Liver (tissue), 9 donors: ENCODE results near the gene EPC1. TPM values are rescaled to one million over a fixed set of nuclear protein-coding genes. Genes with fewer than 3 reads are reported as not detected.

ENCODE experiments used
- DNase-seq: peaks from one replicate; pipeline ENCODE4 v3.0.0-alpha.2; 2017; ENCODE audit warnings: low spot score
- H3K27ac ChIP-seq, 2 donors: one replicate each; pipeline ENCODE4 v1.7.0; 2013; ENCODE audit warnings: inconsistent platforms in 2 of 2, low read length in 2 of 2, control low read depth in 1 of 2, low read depth in 1 of 2, mild to moderate bottlenecking in 1 of 2
- H3K27me3 ChIP-seq, 4 donors: one replicate each; pipeline versions ENCODE4 v1.6.1 to v1.7.0; 2013; ENCODE audit warnings: low read length in 3 of 4, inconsistent platforms in 1 of 4, mild to moderate bottlenecking in 1 of 4, moderate library complexity in 1 of 4; ENCODE audit not compliant: control insufficient read depth in 4 of 4, insufficient read depth in 4 of 4
- H3K36me3 ChIP-seq, 4 donors: one replicate each; pipeline versions ENCODE4 v1.6.1 to v1.7.0; 2013; ENCODE audit warnings: low read length in 3 of 4, mild to moderate bottlenecking in 3 of 4, low read depth in 1 of 4, moderate library complexity in 1 of 4; ENCODE audit not compliant: control insufficient read depth in 4 of 4, insufficient read depth in 3 of 4
- H3K4me1 ChIP-seq, 4 donors: one replicate each; pipeline versions ENCODE4 v1.6.1 to v1.7.0; 2013; ENCODE audit warnings: low read length in 3 of 4, mild to moderate bottlenecking in 3 of 4, moderate library complexity in 1 of 4; ENCODE audit not compliant: control insufficient read depth in 4 of 4, insufficient read depth in 4 of 4
- H3K4me3 ChIP-seq, 3 donors: one replicate each; pipeline versions ENCODE4 v1.6.1 to v1.7.0; 2013; ENCODE audit warnings: low read length in 3 of 3, control low read depth in 1 of 3, low read depth in 1 of 3, mild to moderate bottlenecking in 1 of 3
- H3K9ac ChIP-seq, 2 donors: one replicate each; pipeline ENCODE4 v1.7.0; 2013; ENCODE audit warnings: low read length in 2 of 2, mild to moderate bottlenecking in 2 of 2, moderate library complexity in 2 of 2, control low read depth in 1 of 2, low read depth in 1 of 2
- H3K9me3 ChIP-seq, 4 donors: one replicate each; pipeline versions ENCODE4 v1.6.1 to v1.7.0; 2013; ENCODE audit warnings: low read length in 3 of 4; ENCODE audit not compliant: control insufficient read depth in 4 of 4
- EGR1 ChIP-seq, 2 donors: IDR thresholded peaks; 2 replicates each; pipeline ENCODE4 v1.6.1; 2016 to 2018; ENCODE audit warnings: antibody characterized with exemption in 2 of 2, low read depth in 2 of 2
- FOXA2 ChIP-seq: IDR thresholded peaks from 2 replicates; pipeline ENCODE4 v1.6.1; 2016; ENCODE audit warnings: antibody characterized with exemption
- GABPA ChIP-seq, 2 donors: IDR thresholded peaks in 1 of 2; conservative IDR thresholded peaks in 1 of 2; 2 replicates each; pipeline ENCODE4 v1.6.1; 2016; ENCODE audit warnings: antibody characterized with exemption in 2 of 2, mild to moderate bottlenecking in 1 of 2, moderate library complexity in 1 of 2
- HNF4A ChIP-seq, 2 donors: conservative IDR thresholded peaks; 2 replicates each; pipeline ENCODE4 v1.6.1; 2016; ENCODE audit warnings: antibody characterized with exemption in 2 of 2, mild to moderate bottlenecking in 2 of 2
- HNF4G ChIP-seq: IDR thresholded peaks from 2 replicates; pipeline ENCODE4 v1.6.1; 2016; ENCODE audit warnings: antibody characterized with exemption
- JUND ChIP-seq, 2 donors: IDR thresholded peaks; 2 replicates each; pipeline ENCODE4 v1.6.1; 2016; ENCODE audit warnings: antibody characterized with exemption in 2 of 2
- NR2F2 ChIP-seq: IDR thresholded peaks from 2 replicates; pipeline ENCODE4 v1.6.1; 2016; ENCODE audit warnings: antibody characterized with exemption
- RAD21 ChIP-seq, 2 donors: IDR thresholded peaks; 2 replicates each; pipeline ENCODE4 v1.6.1; 2016; ENCODE audit warnings: antibody characterized with exemption in 2 of 2, mild to moderate bottlenecking in 2 of 2
- RXRA ChIP-seq, 2 donors: IDR thresholded peaks; 2 replicates each; pipeline ENCODE4 v1.6.1; 2017 to 2018; ENCODE audit warnings: antibody characterized with exemption in 2 of 2, mild to moderate bottlenecking in 1 of 2
- TAF1 ChIP-seq: conservative IDR thresholded peaks from 2 replicates; pipeline ENCODE4 v1.6.1; 2016; ENCODE audit warnings: antibody characterized with exemption, mild to moderate bottlenecking
- YY1 ChIP-seq: IDR thresholded peaks from 2 replicates; pipeline ENCODE4 v1.6.1; 2016; ENCODE audit warnings: antibody characterized with exemption, mild to moderate bottlenecking
- WGBS: extraction: QIAGEN DNeasy Blood & Tissue Kit; methylation state at CpG from one replicate; pipeline ENCODE4 v1.1.7; 2013; 5-methylcytosine and 5-hydroxymethylcytosine counted together
- polyA plus RNA-seq, 2 donors: library from polyadenylated mRNA; stranded (reverse) in 1 of 2; unstranded in 1 of 2; fragments of 200-250 nt in 1 of 2; fragments of >200 nt in 1 of 2; fragmentation: Nextera tagmentation in 1 of 2; extraction: Ambion mirVana in 1 of 2; gene quantifications; one replicate each; pipeline versions ENCODE4 v1.2.1 to v1.2.3, GENCODE V29; 2013 to 2015
- total RNA-seq, 2 donors: library from RNA; depleted of rRNA; stranded (reverse); fragments of >200 nt; gene quantifications; one replicate each; pipeline ENCODE4 v1.2.3, GENCODE V29; 2014
- TF ChIP-seq, protein P1 (sequence below): IDR thresholded peaks from 2 replicates; pipeline ENCODE4 v1.6.1; 2016; ENCODE audit warnings: antibody characterized with exemption
- TF ChIP-seq, protein P2 (sequence below): IDR thresholded peaks from 2 replicates; pipeline ENCODE4 v1.6.1; 2016; ENCODE audit warnings: antibody characterized with exemption
- TF ChIP-seq, protein P3 (sequence below): IDR thresholded peaks from 2 replicates; pipeline ENCODE4 v1.6.1; 2016; ENCODE audit warnings: antibody characterized with exemption, mild to moderate bottlenecking
- TF ChIP-seq, protein P4 (sequence below): IDR thresholded peaks from 2 replicates; pipeline ENCODE4 v1.6.1; 2016; ENCODE audit warnings: antibody characterized with exemption
- donor health status: healthy.
- donor health status: healthy.
- donor health status: healthy.
- donor health status: healthy.
- donor health status: healthy.

The EPC1 gene
- total and polyA plus RNA-seq, 4 donors, result 5.6 to 30.9 (median 16.0) TPM

- Histone ChIP-seq H3K9ac (no peak overlapping the region), H3K27ac (no peak overlapping the region), H3K4me3 (no peak overlapping the region), H3K9me3 (no peaks in the 10 kb centered on the region), H3K27me3 (no peaks in the 10 kb centered on the region), H3K4me1 (no peaks in the 10 kb centered on the region), H3K36me3 (peaks cover 4 to 42% (median 40%) of the 10 kb centered on the region in 4 donors)
- no peak for DNase-seq
- 98% methylated on average over 2 of the region's 2 CpGs for WGBS
- TF ChIP-seq, protein P1, sequence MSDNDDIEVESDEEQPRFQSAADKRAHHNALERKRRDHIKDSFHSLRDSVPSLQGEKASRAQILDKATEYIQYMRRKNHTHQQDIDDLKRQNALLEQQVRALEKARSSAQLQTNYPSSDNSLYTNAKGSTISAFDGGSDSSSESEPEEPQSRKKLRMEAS, result no peak
- no peak for TF ChIP-seq EGR1 (IDR thresholded peaks at IDR 0.05; ENCODE audit: low read depth in 2 of 2)
- TF ChIP-seq JUND (IDR thresholded peaks at IDR 0.05), result no peak
- TF ChIP-seq NR2F2, result no peak
- no peak for TF ChIP-seq TAF1
- TF ChIP-seq, protein P2, sequence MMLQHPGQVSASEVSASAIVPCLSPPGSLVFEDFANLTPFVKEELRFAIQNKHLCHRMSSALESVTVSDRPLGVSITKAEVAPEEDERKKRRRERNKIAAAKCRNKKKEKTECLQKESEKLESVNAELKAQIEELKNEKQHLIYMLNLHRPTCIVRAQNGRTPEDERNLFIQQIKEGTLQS, result no peak
- TF ChIP-seq, protein P3, sequence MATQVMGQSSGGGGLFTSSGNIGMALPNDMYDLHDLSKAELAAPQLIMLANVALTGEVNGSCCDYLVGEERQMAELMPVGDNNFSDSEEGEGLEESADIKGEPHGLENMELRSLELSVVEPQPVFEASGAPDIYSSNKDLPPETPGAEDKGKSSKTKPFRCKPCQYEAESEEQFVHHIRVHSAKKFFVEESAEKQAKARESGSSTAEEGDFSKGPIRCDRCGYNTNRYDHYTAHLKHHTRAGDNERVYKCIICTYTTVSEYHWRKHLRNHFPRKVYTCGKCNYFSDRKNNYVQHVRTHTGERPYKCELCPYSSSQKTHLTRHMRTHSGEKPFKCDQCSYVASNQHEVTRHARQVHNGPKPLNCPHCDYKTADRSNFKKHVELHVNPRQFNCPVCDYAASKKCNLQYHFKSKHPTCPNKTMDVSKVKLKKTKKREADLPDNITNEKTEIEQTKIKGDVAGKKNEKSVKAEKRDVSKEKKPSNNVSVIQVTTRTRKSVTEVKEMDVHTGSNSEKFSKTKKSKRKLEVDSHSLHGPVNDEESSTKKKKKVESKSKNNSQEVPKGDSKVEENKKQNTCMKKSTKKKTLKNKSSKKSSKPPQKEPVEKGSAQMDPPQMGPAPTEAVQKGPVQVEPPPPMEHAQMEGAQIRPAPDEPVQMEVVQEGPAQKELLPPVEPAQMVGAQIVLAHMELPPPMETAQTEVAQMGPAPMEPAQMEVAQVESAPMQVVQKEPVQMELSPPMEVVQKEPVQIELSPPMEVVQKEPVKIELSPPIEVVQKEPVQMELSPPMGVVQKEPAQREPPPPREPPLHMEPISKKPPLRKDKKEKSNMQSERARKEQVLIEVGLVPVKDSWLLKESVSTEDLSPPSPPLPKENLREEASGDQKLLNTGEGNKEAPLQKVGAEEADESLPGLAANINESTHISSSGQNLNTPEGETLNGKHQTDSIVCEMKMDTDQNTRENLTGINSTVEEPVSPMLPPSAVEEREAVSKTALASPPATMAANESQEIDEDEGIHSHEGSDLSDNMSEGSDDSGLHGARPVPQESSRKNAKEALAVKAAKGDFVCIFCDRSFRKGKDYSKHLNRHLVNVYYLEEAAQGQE, result no peak
- TF ChIP-seq GABPA (IDR thresholded peaks at IDR 0.05 in 1 of 2, conservative IDR thresholded peaks at IDR 0.05 in 1 of 2), result no peak
- TF ChIP-seq YY1, result no peak
- TF ChIP-seq FOXA2, result no peak
- TF ChIP-seq, protein P4, sequence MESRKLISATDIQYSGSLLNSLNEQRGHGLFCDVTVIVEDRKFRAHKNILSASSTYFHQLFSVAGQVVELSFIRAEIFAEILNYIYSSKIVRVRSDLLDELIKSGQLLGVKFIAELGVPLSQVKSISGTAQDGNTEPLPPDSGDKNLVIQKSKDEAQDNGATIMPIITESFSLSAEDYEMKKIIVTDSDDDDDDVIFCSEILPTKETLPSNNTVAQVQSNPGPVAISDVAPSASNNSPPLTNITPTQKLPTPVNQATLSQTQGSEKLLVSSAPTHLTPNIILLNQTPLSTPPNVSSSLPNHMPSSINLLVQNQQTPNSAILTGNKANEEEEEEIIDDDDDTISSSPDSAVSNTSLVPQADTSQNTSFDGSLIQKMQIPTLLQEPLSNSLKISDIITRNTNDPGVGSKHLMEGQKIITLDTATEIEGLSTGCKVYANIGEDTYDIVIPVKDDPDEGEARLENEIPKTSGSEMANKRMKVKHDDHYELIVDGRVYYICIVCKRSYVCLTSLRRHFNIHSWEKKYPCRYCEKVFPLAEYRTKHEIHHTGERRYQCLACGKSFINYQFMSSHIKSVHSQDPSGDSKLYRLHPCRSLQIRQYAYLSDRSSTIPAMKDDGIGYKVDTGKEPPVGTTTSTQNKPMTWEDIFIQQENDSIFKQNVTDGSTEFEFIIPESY, result no peak
- TF ChIP-seq HNF4A (conservative IDR thresholded peaks at IDR 0.05), result no peak
- no peak for TF ChIP-seq RXRA (IDR thresholded peaks at IDR 0.05)
- TF ChIP-seq RAD21 (IDR thresholded peaks at IDR 0.05), result no peak
Observed at GRCh38 chr10:32266566-32266965, 80.4 kb downstream of the EPC1 start.

DNA sequence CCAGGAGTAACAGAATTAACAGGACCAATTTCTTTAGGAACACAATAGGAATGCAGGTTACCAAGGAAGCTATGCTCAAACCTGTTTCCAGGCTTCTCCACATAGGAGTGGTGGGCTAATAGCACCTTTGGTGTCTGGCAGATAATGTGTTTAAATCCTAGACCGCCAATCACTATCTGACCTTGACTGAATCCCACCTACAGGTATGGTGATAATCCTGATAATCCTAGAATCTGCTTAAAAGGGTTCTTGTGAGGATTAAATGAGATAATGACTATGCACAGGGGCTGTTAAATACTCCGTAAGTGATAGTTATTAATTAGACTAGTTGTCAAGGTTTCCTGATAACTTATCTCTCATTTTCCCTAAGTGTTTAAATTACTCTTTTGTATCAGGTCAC is 81.2 kb downstream of the EPC1 start:
- H3K9me3 ChIP-seq, result no peaks in the 10 kb centered on the region
- H3K27ac ChIP-seq, result no peak overlapping the region
- H3K4me1 ChIP-seq, result no peaks in the 10 kb centered on the region
- H3K36me3 ChIP-seq, result peaks cover 4 to 34% (median 32%) of the 10 kb centered on the region in 4 donors
- WGBS, result 90% methylated on average over 2 of the region's 2 CpGs
- no peak overlapping the region for H3K9ac ChIP-seq
- H3K27me3 ChIP-seq, result no peaks in the 10 kb centered on the region
- DNase-seq, result no peak
- no peak for TF ChIP-seq HNF4G
- H3K4me3 ChIP-seq, result no peak overlapping the region
